ENCODE data around the gene RIMBP3C.

DNA sequence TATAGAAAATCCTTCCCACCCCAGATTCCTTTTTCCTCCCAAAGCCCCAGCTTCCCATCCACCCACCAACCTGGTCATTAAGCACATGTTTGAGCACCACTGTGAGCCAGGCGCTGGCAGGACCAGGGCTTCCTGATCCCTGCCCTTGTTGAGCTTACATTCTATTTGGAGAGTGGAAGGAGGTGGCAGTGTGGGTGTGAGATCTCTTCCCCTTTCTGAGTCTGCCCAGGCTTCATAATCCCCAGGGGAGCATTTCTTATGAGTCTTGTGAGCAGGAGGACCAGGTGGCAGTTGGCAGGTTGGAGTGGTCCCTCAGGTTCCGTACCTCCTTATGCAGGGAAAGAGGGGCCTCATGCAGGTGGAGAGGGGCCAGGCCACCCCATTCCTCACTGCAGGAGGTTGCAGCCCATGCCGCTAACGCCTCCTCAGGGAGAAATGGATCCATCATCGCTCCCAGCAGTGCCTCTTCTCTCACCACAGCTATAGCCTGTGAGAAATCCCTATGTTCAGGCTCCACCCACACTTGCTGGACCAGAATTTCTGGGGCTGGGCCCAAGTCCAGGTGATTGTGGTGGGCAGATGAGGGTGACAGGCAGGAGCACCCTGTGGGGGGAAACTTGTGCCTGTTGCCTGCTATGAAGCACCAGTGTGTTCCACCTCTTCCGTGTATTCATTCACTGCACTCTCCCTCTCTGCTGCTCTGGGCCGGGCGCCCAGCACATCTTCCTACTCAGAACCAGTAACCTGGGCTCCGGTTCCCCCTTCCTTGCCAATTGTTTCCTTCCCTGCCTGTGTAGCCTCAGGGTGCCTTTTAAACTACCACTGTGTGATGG is 39.8 kb upstream of the RIMBP3C start:
- TF ChIP-seq, protein P1, sequence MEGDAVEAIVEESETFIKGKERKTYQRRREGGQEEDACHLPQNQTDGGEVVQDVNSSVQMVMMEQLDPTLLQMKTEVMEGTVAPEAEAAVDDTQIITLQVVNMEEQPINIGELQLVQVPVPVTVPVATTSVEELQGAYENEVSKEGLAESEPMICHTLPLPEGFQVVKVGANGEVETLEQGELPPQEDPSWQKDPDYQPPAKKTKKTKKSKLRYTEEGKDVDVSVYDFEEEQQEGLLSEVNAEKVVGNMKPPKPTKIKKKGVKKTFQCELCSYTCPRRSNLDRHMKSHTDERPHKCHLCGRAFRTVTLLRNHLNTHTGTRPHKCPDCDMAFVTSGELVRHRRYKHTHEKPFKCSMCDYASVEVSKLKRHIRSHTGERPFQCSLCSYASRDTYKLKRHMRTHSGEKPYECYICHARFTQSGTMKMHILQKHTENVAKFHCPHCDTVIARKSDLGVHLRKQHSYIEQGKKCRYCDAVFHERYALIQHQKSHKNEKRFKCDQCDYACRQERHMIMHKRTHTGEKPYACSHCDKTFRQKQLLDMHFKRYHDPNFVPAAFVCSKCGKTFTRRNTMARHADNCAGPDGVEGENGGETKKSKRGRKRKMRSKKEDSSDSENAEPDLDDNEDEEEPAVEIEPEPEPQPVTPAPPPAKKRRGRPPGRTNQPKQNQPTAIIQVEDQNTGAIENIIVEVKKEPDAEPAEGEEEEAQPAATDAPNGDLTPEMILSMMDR (IDR thresholded peaks at IDR 0.05; ENCODE audit: insufficient read depth, low read depth, low read length), result no peak
- TF ChIP-seq EZH2 (IDR thresholded peaks at IDR 0.05; ENCODE audit: insufficient read depth, low read length), result no peak

Measured in astrocyte (in vitro differentiated cells and primary cell).